Osteoblast (primary cell): ENCODE data around the gene EPHA4. TPM values are rescaled to one million over a fixed set of nuclear protein-coding genes. Genes with fewer than 3 reads are reported as not detected.

Source experiments
- DNase-seq: peaks from one replicate; pipeline ENCODE4 v3.0.0; 2011; ENCODE audit warnings: low spot score, mixed read lengths; ENCODE audit not compliant: insufficient read length; ENCODE audit errors: missing footprints
- H2AFZ ChIP-seq: 2 replicates; pipeline ENCODE4 v1.6.0; 2011; ENCODE audit warnings: mild to moderate bottlenecking, low read length
- H3K27ac ChIP-seq: 2 replicates; pipeline ENCODE4 v1.5.1; 2011; ENCODE audit warnings: mild to moderate bottlenecking, low read depth, low read length, moderate library complexity
- H3K27me3 ChIP-seq: 2 replicates; pipeline ENCODE4 v1.6.0; 2012; ENCODE audit warnings: mild to moderate bottlenecking, control low read depth, inconsistent platforms, low read length, moderate library complexity; ENCODE audit not compliant: insufficient read depth
- H3K36me3 ChIP-seq: 2 replicates; pipeline ENCODE4 v1.5.1; 2011; ENCODE audit warnings: mild to moderate bottlenecking, low read length, control low read depth, moderate library complexity; ENCODE audit not compliant: insufficient read depth
- H3K4me1 ChIP-seq: 2 replicates; pipeline ENCODE4 v1.5.1; 2011; ENCODE audit warnings: mild to moderate bottlenecking, low read length, control low read depth, moderate library complexity; ENCODE audit not compliant: insufficient read depth
- H3K4me2 ChIP-seq: 2 replicates; pipeline ENCODE4 v1.6.0; 2011; ENCODE audit warnings: mild to moderate bottlenecking, low read length; ENCODE audit not compliant: insufficient read depth
- H3K4me3 ChIP-seq: fragments of 200-600 bp; sonication (generic); 3 replicates; pipeline ENCODE4 v1.5.1; 2012; ENCODE audit warnings: mild to moderate bottlenecking, low read length, inconsistent platforms; ENCODE audit not compliant: insufficient read depth
- H3K79me2 ChIP-seq: 2 replicates; pipeline ENCODE4 v1.6.0; 2012; ENCODE audit warnings: mild to moderate bottlenecking, low read length, control low read depth, inconsistent platforms; ENCODE audit not compliant: insufficient read depth
- H3K9me3 ChIP-seq: 2 replicates; pipeline ENCODE4 v1.5.1; 2011; ENCODE audit warnings: low read depth, low read length, control low read depth
- H4K20me1 ChIP-seq: 2 replicates; pipeline ENCODE4 v1.6.0; 2012; ENCODE audit warnings: mild to moderate bottlenecking, low read length, control low read depth; ENCODE audit not compliant: insufficient read depth
- CTCF ChIP-seq: IDR thresholded peaks from 2 replicates; pipeline ENCODE4 v1.5.1; 2011; ENCODE audit warnings: mild to moderate bottlenecking, low read depth, low read length, moderate library complexity; ENCODE audit errors: extremely low read depth
- total RNA-seq: library from RNA; depleted of rRNA; stranded (reverse); fragments of >200 nt; gene quantifications from 2 replicates; pipeline ENCODE4 v1.2.3, GENCODE V29; 2012

The EPHA4 gene
- total RNA-seq, 1 donor, result 15.9 TPM

- no peak overlapping the region for H3K4me2 ChIP-seq
- H3K27me3 ChIP-seq, result no peaks in the 10 kb centered on the region
- no peaks in the 10 kb centered on the region for H4K20me1 ChIP-seq
- no peak overlapping the region for H3K27ac ChIP-seq
- TF ChIP-seq CTCF, result no peak
- H3K79me2 ChIP-seq, result no peaks in the 10 kb centered on the region
- no peaks in the 10 kb centered on the region for H3K9me3 ChIP-seq
- no peak for DNase-seq
- H2AFZ ChIP-seq, result no peak overlapping the region
- H3K4me1 ChIP-seq, result no peaks in the 10 kb centered on the region
- H3K4me3 ChIP-seq, result no peak overlapping the region
- no peaks in the 10 kb centered on the region for H3K36me3 ChIP-seq
Observed at GRCh38 chr2:221601376-221601775, 29.3 kb upstream of the EPHA4 start.

GRCh38 chr2:221600388-221600787, 28.3 kb upstream of the EPHA4 start:
- DNase-seq, result no peak
- Histone ChIP-seq H3K4me1 (no peaks in the 10 kb centered on the region), H3K27ac (no peak overlapping the region), H4K20me1 (no peaks in the 10 kb centered on the region), H3K27me3 (no peaks in the 10 kb centered on the region), H3K4me3 (no peak overlapping the region), H2AFZ (no peak overlapping the region), H3K4me2 (no peak overlapping the region), H3K9me3 (no peaks in the 10 kb centered on the region), H3K36me3 (no peaks in the 10 kb centered on the region), H3K79me2 (no peaks in the 10 kb centered on the region)
- TF ChIP-seq CTCF, result no peak

- no peaks in the 10 kb centered on the region for H3K79me2 ChIP-seq
- no peak for DNase-seq
- no peak overlapping the region for H3K4me2 ChIP-seq
Observed at GRCh38 chr2:221596192-221596591, 24.1 kb upstream of the EPHA4 start.

GRCh38 chr2:221590861-221591365, 18.8 kb upstream of the EPHA4 start:
- H3K36me3 ChIP-seq, result no peaks in the 10 kb centered on the region
- H3K79me2 ChIP-seq, result no peaks in the 10 kb centered on the region
- no peaks in the 10 kb centered on the region for H3K4me1 ChIP-seq
- no peak overlapping the region for H3K27ac ChIP-seq
- no peak overlapping the region for H3K4me3 ChIP-seq
- TF ChIP-seq CTCF, result no peak
- H4K20me1 ChIP-seq, result no peaks in the 10 kb centered on the region
- H3K4me2 ChIP-seq, result no peak overlapping the region
- H2AFZ ChIP-seq, result no peak overlapping the region
- DNase-seq, result no peak
- H3K27me3 ChIP-seq, result no peaks in the 10 kb centered on the region
- no peaks in the 10 kb centered on the region for H3K9me3 ChIP-seq

More at GRCh38 chr2:221596192-221596591, 24.1 kb upstream of the EPHA4 start:
- H3K4me1 ChIP-seq, result no peaks in the 10 kb centered on the region
- no peak overlapping the region for H2AFZ ChIP-seq
- no peak overlapping the region for H3K27ac ChIP-seq
- no peaks in the 10 kb centered on the region for H3K27me3 ChIP-seq
- no peak for TF ChIP-seq CTCF
- H4K20me1 ChIP-seq, result no peaks in the 10 kb centered on the region
- no peak overlapping the region for H3K4me3 ChIP-seq
- no peaks in the 10 kb centered on the region for H3K9me3 ChIP-seq
- H3K36me3 ChIP-seq, result no peaks in the 10 kb centered on the region
